Upper lobe of left lung (tissue), 4 donors: ENCODE results near the gene APMAP.

ENCODE experiments used
- POLR2A ChIP-seq, 4 donors: fragments of 450-650 bp; IDR thresholded peaks; one replicate each; pipeline ENCODE4 v1.5.1; 2016 to 2017; ENCODE audit warnings: antibody characterized with exemption in 4 of 4, mild to moderate bottlenecking in 2 of 4
- TF ChIP-seq, protein P1 (sequence below), 6 experiments: fragments of 450-650 bp in 4 of 6; fragments of 200-600 bp in 2 of 6; sonication (generic) in 2 of 6; IDR thresholded peaks; one replicate each; pipeline ENCODE4 v1.5.1; 2016 to 2019; ENCODE audit warnings: antibody characterized with exemption in 6 of 6

DNA sequence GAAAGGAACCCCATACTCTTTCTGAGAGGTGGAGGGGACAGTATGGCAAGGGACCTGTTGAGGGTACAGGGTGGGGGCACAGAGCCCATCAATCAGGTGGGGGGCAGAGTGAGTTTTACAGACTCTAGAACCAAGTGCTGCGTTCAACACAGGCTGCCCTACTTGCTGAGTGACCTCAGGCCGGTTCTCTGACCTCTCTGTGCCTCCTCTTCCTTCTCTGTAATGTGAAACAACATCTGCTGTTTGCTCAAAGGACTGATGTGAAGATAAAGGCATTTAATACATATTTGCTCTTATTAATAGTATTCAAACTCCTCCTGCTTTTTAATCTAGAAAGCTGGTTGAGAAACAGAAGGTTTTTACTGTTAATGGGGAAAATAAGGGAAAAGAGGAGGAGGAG, 25.9 kb upstream of the APMAP start:
- TF ChIP-seq, protein P1, sequence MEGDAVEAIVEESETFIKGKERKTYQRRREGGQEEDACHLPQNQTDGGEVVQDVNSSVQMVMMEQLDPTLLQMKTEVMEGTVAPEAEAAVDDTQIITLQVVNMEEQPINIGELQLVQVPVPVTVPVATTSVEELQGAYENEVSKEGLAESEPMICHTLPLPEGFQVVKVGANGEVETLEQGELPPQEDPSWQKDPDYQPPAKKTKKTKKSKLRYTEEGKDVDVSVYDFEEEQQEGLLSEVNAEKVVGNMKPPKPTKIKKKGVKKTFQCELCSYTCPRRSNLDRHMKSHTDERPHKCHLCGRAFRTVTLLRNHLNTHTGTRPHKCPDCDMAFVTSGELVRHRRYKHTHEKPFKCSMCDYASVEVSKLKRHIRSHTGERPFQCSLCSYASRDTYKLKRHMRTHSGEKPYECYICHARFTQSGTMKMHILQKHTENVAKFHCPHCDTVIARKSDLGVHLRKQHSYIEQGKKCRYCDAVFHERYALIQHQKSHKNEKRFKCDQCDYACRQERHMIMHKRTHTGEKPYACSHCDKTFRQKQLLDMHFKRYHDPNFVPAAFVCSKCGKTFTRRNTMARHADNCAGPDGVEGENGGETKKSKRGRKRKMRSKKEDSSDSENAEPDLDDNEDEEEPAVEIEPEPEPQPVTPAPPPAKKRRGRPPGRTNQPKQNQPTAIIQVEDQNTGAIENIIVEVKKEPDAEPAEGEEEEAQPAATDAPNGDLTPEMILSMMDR (IDR thresholded peaks at IDR 0.05) = no peak
- TF ChIP-seq POLR2A (IDR thresholded peaks at IDR 0.05) = no peak
